HL-60 (cell line): ENCODE measurements around the gene AEBP2.

ENCODE experiments used
- DNase-seq, 2 experiments: peaks; one replicate each; pipeline ENCODE4 v3.0.0-alpha.2; 2010 to 2020; ENCODE audit warnings: low read depth in 1 of 2, low spot score in 1 of 2
- H3K27ac ChIP-seq: fragments of 250-450 bp; sonication (Bioruptor Pico); replicated peaks from 2 replicates; pipeline ENCODE4 v1.5.1; 2020; ENCODE audit warnings: mild to moderate bottlenecking, moderate library complexity
- H3K27me3 ChIP-seq: fragments of 250-450 bp; sonication (Bioruptor Pico); 2 replicates; pipeline ENCODE4 v1.5.1; 2021; ENCODE audit warnings: mild to moderate bottlenecking, moderate library complexity; ENCODE audit not compliant: insufficient read depth, poor library complexity, severe bottlenecking
- H3K4me3 ChIP-seq: replicated peaks from 2 replicates; pipeline ENCODE4 v1.5.1; 2011; ENCODE audit warnings: mild to moderate bottlenecking, control low read depth, low read length; ENCODE audit not compliant: insufficient read depth
- CTCF ChIP-seq: IDR thresholded peaks from one replicate; pipeline ENCODE4 v1.5.1; 2011; ENCODE audit warnings: low read length, control low read depth, inconsistent platforms; ENCODE audit not compliant: insufficient read depth
- GABPA ChIP-seq: IDR thresholded peaks from 2 replicates; pipeline ENCODE4 v1.6.1; 2012; ENCODE audit warnings: low read depth
- POLR2AphosphoS5 ChIP-seq: IDR thresholded peaks from 2 replicates; pipeline ENCODE4 v1.6.1; 2012; ENCODE audit warnings: low read depth
- REST ChIP-seq: IDR thresholded peaks from 2 replicates; pipeline ENCODE4 v1.6.1; 2012; ENCODE audit warnings: low read depth; ENCODE audit not compliant: insufficient replicate concordance
- SPI1 ChIP-seq: IDR thresholded peaks from 2 replicates; pipeline ENCODE4 v1.6.1; 2012; ENCODE audit warnings: low read depth, mild to moderate bottlenecking, borderline replicate concordance

AEBP2 gene

GRCh38 chr12:19482551-19483109 lies 43.3 kb downstream of the AEBP2 start:
- H3K27ac ChIP-seq = no peak overlapping the region
- H3K4me3 ChIP-seq = no peak overlapping the region
- no peak for TF ChIP-seq GABPA
- TF ChIP-seq SPI1 = peak; percentile 54; the same call in 1 of the 2 replicates
- no peaks in the 10 kb centered on the region for H3K27me3 ChIP-seq
- peak in 1 of 2 experiments; percentile 73 for DNase-seq

GRCh38 chr12:19483727-19484126 lies 44.4 kb downstream of the AEBP2 start:
- H3K27me3 ChIP-seq = no peaks in the 10 kb centered on the region
- H3K4me3 ChIP-seq = no peak overlapping the region
- TF ChIP-seq POLR2AphosphoS5 (no peak), GABPA (no peak), CTCF (no peak), SPI1 (no peak), REST (no peak)
- DNase-seq = no peak
- no peak overlapping the region for H3K27ac ChIP-seq

GRCh38 chr12:19484738-19485137 lies 45.4 kb downstream of the AEBP2 start:
- no peak for TF ChIP-seq POLR2AphosphoS5
- TF ChIP-seq GABPA = no peak
- TF ChIP-seq CTCF = no peak
- TF ChIP-seq SPI1 = no peak
- TF ChIP-seq REST = no peak
- Histone ChIP-seq H3K27me3 (no peaks in the 10 kb centered on the region), H3K27ac (no peak overlapping the region), H3K4me3 (no peak overlapping the region)
- no peak for DNase-seq

GRCh38 chr12:19485240-19485639 lies 45.9 kb downstream of the AEBP2 start:
- Histone ChIP-seq H3K27ac (no peak overlapping the region), H3K4me3 (no peak overlapping the region), H3K27me3 (no peaks in the 10 kb centered on the region)
- TF ChIP-seq CTCF (no peak), SPI1 (no peak), REST (no peak), GABPA (no peak), POLR2AphosphoS5 (no peak)
- no peak for DNase-seq
